Kidney (tissue), 14 donors: Measurements from ENCODE around the gene PDGFD. TPM values are rescaled to one million over a fixed set of nuclear protein-coding genes. Genes with fewer than 3 reads are reported as not detected.

Experiments
- DNase-seq, 5 donors: peaks; one replicate each; pipeline ENCODE4 v3.0.0-alpha.2; 2013 to 2020
- FAIRE-seq: peaks from 2 replicates; lab custom pipeline; 2012; peaks lifted over from hg19 to GRCh38; lab: Jason Lieb, UNC
- H3K27ac ChIP-seq, 2 donors: one replicate each; pipeline ENCODE4 v1.7.0; 2013; ENCODE audit warnings: low read depth in 2 of 2, low read length in 2 of 2, inconsistent platforms in 1 of 2
- H3K27me3 ChIP-seq: one replicate; pipeline ENCODE4 v1.7.1; 2013; ENCODE audit warnings: low read length, inconsistent platforms; ENCODE audit not compliant: control insufficient read depth, insufficient read depth
- H3K36me3 ChIP-seq, 3 donors: one replicate each; pipeline versions ENCODE4 v1.7.0 to v1.7.1; 2013; ENCODE audit warnings: low read length in 3 of 3, control low read depth in 1 of 3, inconsistent platforms in 1 of 3; ENCODE audit not compliant: insufficient read depth in 3 of 3, control insufficient read depth in 2 of 3
- H3K4me1 ChIP-seq, 3 donors: one replicate each; pipeline versions ENCODE4 v1.7.0 to v1.7.1; 2013; ENCODE audit warnings: low read length in 3 of 3, inconsistent platforms in 1 of 3, low read depth in 1 of 3; ENCODE audit not compliant: control insufficient read depth in 2 of 3, insufficient read depth in 2 of 3
- H3K4me3 ChIP-seq, 3 donors: one replicate each; pipeline versions ENCODE4 v1.7.0 to v1.8.1; 2013; ENCODE audit warnings: low read length in 3 of 3, control low read depth in 1 of 3, inconsistent platforms in 1 of 3
- H3K9ac ChIP-seq, 3 donors: one replicate each; pipeline versions ENCODE4 v1.7.0 to v1.7.1; 2013; ENCODE audit warnings: low read length in 3 of 3, control low read depth in 1 of 3, inconsistent platforms in 1 of 3
- H3K9me3 ChIP-seq, 3 donors: one replicate each; pipeline versions ENCODE4 v1.7.0 to v1.7.1; 2013; ENCODE audit warnings: low read length in 3 of 3, control low read depth in 1 of 3, inconsistent platforms in 1 of 3; ENCODE audit not compliant: control insufficient read depth in 2 of 3, insufficient read depth in 1 of 3
- intact Hi-C: fragments of 100-400 bp; cut with DNase I; formaldehyde crosslinking; loops from one replicate; pipeline ENCODE4 v1.11.1; 2022
- polyA plus RNA-seq: library from polyadenylated mRNA; stranded (reverse); fragments of 350-450 nt; fragmentation: Illumina TruSeq; extraction: RNeasy Lipid Tissue Mini Kit (QIAGEN cat#74804); gene quantifications from one replicate; pipeline ENCODE4 v1.2.3, GENCODE V29; 2014; ENCODE audit warnings: low read depth, low replicate concordance; ENCODE audit not compliant: insufficient read depth
- total RNA-seq: library from RNA; stranded (reverse); fragmentation: NEBNext Ultra II Directional; extraction: Animal tissue kit (Norgen Biotek cat#: 25700); gene quantifications from one replicate; pipeline ENCODE4 v1.2.1, GENCODE V29; 2021
- TF ChIP-seq, protein P1 (sequence below): IDR thresholded peaks from 3 replicates; pipeline ENCODE4 v1.5.1; 2012; ENCODE audit warnings: mild to moderate bottlenecking, moderate library complexity, borderline replicate concordance; ENCODE audit not compliant: insufficient read depth; ENCODE audit errors: extremely low read depth
- donor health status: control.
- donor health status: control.
- donor health status: control.
- donor health status: control.
- donor health status: control.
- donor health status: DM: yes; HTN: yes; CAD: no.
- donor health status: Normal renal cell carcinoma (clear cell type).

The PDGFD gene
- total and polyA plus RNA-seq, 2 donors from 2014 or later, result 5.3 to 12.2 TPM

DNA sequence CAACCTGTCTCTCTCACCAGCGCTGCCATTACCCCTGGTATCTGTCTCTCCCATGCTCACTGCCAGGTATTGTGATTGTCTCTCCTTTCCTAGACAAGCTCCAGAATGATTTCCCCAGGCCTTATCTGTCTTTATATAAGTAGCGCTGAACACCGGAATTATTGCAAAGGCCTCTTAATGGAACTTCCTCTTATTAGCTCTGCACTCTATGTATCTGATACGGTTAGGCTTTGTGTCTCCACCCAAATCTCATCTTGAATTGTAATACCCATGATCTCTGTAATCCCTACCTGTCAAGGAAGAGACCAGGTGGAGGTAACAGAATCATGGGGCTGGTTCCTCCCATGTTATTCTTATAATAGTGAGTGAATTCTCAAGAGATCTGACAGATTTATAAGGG lies 88.2 kb downstream of the PDGFD start:
- Histone ChIP-seq H3K9ac (no peak overlapping the region), H3K27me3 (no peaks in the 10 kb centered on the region), H3K36me3 (no peaks in the 10 kb centered on the region), H3K4me3 (no peak overlapping the region), H3K27ac (no peak overlapping the region), H3K9me3 (no peaks in the 10 kb centered on the region), H3K4me1 (no peaks in the 10 kb centered on the region)
- intact Hi-C loops, result no loop called here
- TF ChIP-seq, protein P1, sequence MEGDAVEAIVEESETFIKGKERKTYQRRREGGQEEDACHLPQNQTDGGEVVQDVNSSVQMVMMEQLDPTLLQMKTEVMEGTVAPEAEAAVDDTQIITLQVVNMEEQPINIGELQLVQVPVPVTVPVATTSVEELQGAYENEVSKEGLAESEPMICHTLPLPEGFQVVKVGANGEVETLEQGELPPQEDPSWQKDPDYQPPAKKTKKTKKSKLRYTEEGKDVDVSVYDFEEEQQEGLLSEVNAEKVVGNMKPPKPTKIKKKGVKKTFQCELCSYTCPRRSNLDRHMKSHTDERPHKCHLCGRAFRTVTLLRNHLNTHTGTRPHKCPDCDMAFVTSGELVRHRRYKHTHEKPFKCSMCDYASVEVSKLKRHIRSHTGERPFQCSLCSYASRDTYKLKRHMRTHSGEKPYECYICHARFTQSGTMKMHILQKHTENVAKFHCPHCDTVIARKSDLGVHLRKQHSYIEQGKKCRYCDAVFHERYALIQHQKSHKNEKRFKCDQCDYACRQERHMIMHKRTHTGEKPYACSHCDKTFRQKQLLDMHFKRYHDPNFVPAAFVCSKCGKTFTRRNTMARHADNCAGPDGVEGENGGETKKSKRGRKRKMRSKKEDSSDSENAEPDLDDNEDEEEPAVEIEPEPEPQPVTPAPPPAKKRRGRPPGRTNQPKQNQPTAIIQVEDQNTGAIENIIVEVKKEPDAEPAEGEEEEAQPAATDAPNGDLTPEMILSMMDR, result no peak
- DNase-seq (no peak), FAIRE-seq (no peak)

DNA sequence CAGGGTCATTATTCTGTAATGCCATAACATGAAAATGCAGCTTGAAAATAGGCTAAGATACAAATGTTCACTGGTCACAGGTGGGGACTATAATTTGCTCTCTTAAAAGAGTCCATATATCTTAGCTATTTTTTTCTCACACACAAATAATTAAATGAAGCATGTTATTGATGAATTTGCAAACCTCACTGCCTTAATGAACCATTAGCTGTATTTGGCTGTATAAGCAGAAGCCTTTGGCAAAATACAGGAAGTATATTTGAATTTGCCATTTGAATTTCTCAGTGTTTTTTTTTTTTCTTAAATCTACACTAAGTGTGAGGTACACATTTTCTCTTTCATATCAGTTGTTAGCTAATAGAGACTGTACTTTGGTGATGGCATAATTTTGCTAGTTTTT lies 88.9 kb downstream of the PDGFD start:
- intact Hi-C loops, result no loop called here
- no peaks in the 10 kb centered on the region for H3K27me3 ChIP-seq
- no peak overlapping the region for H3K27ac ChIP-seq
- FAIRE-seq (no peak), DNase-seq (no peak)
- H3K9me3 ChIP-seq, result no peaks in the 10 kb centered on the region
- H3K9ac ChIP-seq, result no peak overlapping the region
- H3K4me1 ChIP-seq, result no peaks in the 10 kb centered on the region
- H3K4me3 ChIP-seq, result no peak overlapping the region
- TF ChIP-seq, protein P1, result no peak
- H3K36me3 ChIP-seq, result no peaks in the 10 kb centered on the region

DNA sequence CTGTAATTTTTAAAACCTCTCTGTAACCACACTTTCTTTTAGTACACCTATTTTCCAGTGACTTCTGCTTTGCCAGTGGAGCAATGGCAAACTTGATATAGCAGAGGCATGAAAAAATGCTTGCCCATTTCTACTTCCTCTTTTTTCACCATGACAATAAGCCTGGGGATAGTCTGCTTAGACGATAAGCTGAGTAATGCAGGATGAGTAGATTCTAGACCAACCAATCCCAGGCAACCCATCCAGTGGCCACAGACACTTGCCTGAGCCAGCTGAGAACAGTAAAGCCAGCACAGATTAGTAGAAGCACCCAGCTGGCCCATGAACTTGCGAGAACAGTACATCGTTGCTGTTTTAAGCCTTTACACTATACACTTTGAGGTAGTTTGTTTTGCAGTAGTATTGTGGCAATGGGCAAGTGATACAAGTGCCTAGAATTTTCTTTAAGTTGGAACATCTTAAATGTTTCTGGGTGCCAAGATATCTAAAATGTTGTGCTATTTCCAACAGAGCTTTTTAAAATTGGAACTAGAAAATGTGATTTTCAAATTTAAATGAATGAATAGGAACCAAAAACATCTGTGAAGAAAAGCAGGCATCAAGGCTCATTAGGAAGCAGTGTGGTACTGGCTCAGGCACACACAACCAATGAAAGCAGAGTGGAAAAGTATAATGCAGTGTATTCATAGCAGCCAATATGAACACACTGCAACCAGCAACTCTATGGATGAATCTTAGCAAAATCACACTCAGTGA lies 89.8 kb downstream of the PDGFD start:
- FAIRE-seq (no peak), DNase-seq (no peak)
- H3K27me3 ChIP-seq, result no peaks in the 10 kb centered on the region
- H3K4me1 ChIP-seq, result no peaks in the 10 kb centered on the region
- no peak overlapping the region for H3K4me3 ChIP-seq
- H3K9ac ChIP-seq, result no peak overlapping the region
- intact Hi-C loops, result no loop called here
- TF ChIP-seq, protein P1, result no peak
- no peaks in the 10 kb centered on the region for H3K36me3 ChIP-seq
- H3K27ac ChIP-seq, result no peak overlapping the region
- H3K9me3 ChIP-seq, result no peaks in the 10 kb centered on the region
